Ovary (tissue), 3 donors: ENCODE results near the gene TRAPPC2L.

Experiments used
- POLR2A ChIP-seq: fragments of 450-650 bp; IDR thresholded peaks from one replicate; pipeline ENCODE4 v1.6.1; 2017; ENCODE audit warnings: antibody characterized with exemption, mild to moderate bottlenecking, moderate library complexity
- TF ChIP-seq, protein P1 (sequence below), 3 donors: fragments of 450-650 bp in 2 of 3; fragments of 200-600 bp in 1 of 3; IDR thresholded peaks; one replicate each; pipeline versions ENCODE4 v1.5.1 to v1.8.0; 2016 to 2022; ENCODE audit warnings: antibody characterized with exemption in 3 of 3, mild to moderate bottlenecking in 1 of 3
- donor health status: DM: no; HTN: no; CAD: no.

DNA sequence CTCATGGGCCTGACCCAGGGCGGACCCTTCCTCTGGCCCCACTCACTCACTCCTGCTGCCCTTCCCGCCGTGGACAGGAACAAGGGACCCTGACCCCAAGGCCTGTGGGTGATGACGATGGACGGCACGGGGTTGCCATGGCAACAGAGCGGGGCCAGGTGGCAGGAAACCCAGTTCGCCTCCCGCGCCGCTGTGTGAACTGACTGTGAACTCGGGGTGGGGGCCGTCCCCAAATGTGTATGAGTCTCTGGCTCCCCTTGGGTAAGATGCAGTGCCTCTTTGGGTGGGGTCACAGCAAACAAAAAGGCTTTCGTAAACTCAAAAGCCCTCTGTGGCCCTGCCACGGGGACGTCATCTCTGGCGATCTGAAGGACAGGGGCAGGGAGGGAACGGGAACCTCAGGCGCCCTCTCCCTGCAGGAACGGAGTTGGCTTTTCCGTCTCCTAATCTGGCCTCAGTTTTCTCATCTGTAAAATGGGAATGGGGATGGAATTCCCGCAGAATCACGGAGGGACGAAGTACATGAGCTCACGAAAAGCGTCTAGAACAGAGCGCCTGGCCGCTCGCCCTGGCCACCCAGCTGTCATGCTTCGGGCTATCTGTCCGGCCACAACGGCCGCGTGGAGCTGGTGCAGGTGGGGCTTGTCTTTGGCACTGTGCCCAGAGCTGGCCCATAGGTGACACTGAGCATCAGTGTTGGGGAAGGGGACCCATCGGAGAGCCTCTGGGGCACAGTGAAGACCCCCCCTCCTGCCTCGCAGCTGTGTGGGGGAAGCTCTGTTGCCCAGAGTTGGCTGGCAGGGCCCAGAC, 54.4 kb downstream of the TRAPPC2L start:
- TF ChIP-seq POLR2A, result no peak
- TF ChIP-seq, protein P1, sequence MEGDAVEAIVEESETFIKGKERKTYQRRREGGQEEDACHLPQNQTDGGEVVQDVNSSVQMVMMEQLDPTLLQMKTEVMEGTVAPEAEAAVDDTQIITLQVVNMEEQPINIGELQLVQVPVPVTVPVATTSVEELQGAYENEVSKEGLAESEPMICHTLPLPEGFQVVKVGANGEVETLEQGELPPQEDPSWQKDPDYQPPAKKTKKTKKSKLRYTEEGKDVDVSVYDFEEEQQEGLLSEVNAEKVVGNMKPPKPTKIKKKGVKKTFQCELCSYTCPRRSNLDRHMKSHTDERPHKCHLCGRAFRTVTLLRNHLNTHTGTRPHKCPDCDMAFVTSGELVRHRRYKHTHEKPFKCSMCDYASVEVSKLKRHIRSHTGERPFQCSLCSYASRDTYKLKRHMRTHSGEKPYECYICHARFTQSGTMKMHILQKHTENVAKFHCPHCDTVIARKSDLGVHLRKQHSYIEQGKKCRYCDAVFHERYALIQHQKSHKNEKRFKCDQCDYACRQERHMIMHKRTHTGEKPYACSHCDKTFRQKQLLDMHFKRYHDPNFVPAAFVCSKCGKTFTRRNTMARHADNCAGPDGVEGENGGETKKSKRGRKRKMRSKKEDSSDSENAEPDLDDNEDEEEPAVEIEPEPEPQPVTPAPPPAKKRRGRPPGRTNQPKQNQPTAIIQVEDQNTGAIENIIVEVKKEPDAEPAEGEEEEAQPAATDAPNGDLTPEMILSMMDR (IDR thresholded peaks at IDR 0.05), result no peak
